Measurements from ENCODE around the gene NRXN3.
A peak's percentile ranks its signal among the peaks of the same experiment; 100 is the strongest.

The NRXN3 gene

GRCh38 chr14:78875049-78875448 lies 704.9 kb downstream of the NRXN3 start:
- no peak for DNase-seq (ENCODE audit: extremely low read depth in 1 of 2, low read depth in 1 of 2)

- DNase-seq (ENCODE audit: extremely low read depth in 1 of 2, low read depth in 1 of 2) = no peak
Observed at GRCh38 chr14:78885884-78886283, 715.7 kb downstream of the NRXN3 start.

GRCh38 chr14:78897443-78897842 lies 727.3 kb downstream of the NRXN3 start:
- DNase-seq (ENCODE audit: extremely low read depth in 1 of 2, low read depth in 1 of 2) = no peak

- no peak for DNase-seq (ENCODE audit: extremely low read depth in 1 of 2, low read depth in 1 of 2)
Observed at GRCh38 chr14:78902010-78902623, 731.9 kb downstream of the NRXN3 start.

- DNase-seq (ENCODE audit: extremely low read depth in 1 of 2, low read depth in 1 of 2) = no peak
Observed at GRCh38 chr14:78904094-78904493, 733.9 kb downstream of the NRXN3 start.

- DNase-seq (ENCODE audit: extremely low read depth in 1 of 2, low read depth in 1 of 2) = no peak
Observed at GRCh38 chr14:78917462-78917861, 747.3 kb downstream of the NRXN3 start.

GRCh38 chr14:78921856-78922255 lies 751.7 kb downstream of the NRXN3 start:
- no peak for DNase-seq (ENCODE audit: extremely low read depth in 1 of 2, low read depth in 1 of 2)

- no peak for DNase-seq (ENCODE audit: extremely low read depth in 1 of 2, low read depth in 1 of 2)
Observed at GRCh38 chr14:78927261-78927660, 757.1 kb downstream of the NRXN3 start.

GRCh38 chr14:78933166-78933565 lies 763.0 kb downstream of the NRXN3 start:
- DNase-seq (ENCODE audit: extremely low read depth in 1 of 2, low read depth in 1 of 2) = no peak

- no peak for DNase-seq (ENCODE audit: extremely low read depth in 1 of 2, low read depth in 1 of 2)
Observed at GRCh38 chr14:78933948-78934524, 763.9 kb downstream of the NRXN3 start.

- DNase-seq (ENCODE audit: extremely low read depth in 1 of 2, low read depth in 1 of 2) = no peak
Observed at GRCh38 chr14:78946949-78947348, 776.8 kb downstream of the NRXN3 start.

GRCh38 chr14:78947681-78948080 lies 777.5 kb downstream of the NRXN3 start:
- DNase-seq (ENCODE audit: extremely low read depth in 1 of 2, low read depth in 1 of 2) = no peak

GRCh38 chr14:78950649-78951048 lies 780.5 kb downstream of the NRXN3 start:
- DNase-seq (ENCODE audit: extremely low read depth in 1 of 2, low read depth in 1 of 2) = no peak

GRCh38 chr14:78951602-78952001 lies 781.4 kb downstream of the NRXN3 start:
- DNase-seq (ENCODE audit: extremely low read depth in 1 of 2, low read depth in 1 of 2) = no peak

GRCh38 chr14:78959674-78960264 lies 789.6 kb downstream of the NRXN3 start:
- peak in 1 of 2 donors; percentile 17 for DNase-seq (ENCODE audit: extremely low read depth in 1 of 2, low read depth in 1 of 2)

GRCh38 chr14:78967111-78967809 lies 797.1 kb downstream of the NRXN3 start:
- no peak for DNase-seq (ENCODE audit: extremely low read depth in 1 of 2, low read depth in 1 of 2)

- DNase-seq (ENCODE audit: extremely low read depth in 1 of 2, low read depth in 1 of 2) = no peak
Observed at GRCh38 chr14:78968265-78968664, 798.1 kb downstream of the NRXN3 start.

GRCh38 chr14:78970677-78971076 lies 800.5 kb downstream of the NRXN3 start:
- DNase-seq (ENCODE audit: extremely low read depth in 1 of 2, low read depth in 1 of 2) = no peak

- DNase-seq (ENCODE audit: extremely low read depth in 1 of 2, low read depth in 1 of 2) = no peak
Observed at GRCh38 chr14:78972440-78972839, 802.3 kb downstream of the NRXN3 start.

- DNase-seq (ENCODE audit: extremely low read depth in 1 of 2, low read depth in 1 of 2) = no peak
Observed at GRCh38 chr14:78974691-78975090, 804.5 kb downstream of the NRXN3 start.

- no peak for DNase-seq (ENCODE audit: extremely low read depth in 1 of 2, low read depth in 1 of 2)
Observed at GRCh38 chr14:78975734-78976133, 805.6 kb downstream of the NRXN3 start.

- no peak for DNase-seq (ENCODE audit: extremely low read depth in 1 of 2, low read depth in 1 of 2)
Observed at GRCh38 chr14:78978896-78979295, 808.7 kb downstream of the NRXN3 start.
